Activated gamma-delta T cell treated with Interleukin-2 at 50 U/mL for 16 hours (primary cell): ENCODE data around the gene SLC40A1.

Experiments
- DNase-seq: peaks from one replicate; pipeline ENCODE4 v3.0.0-alpha.2; 2020

The SLC40A1 gene

DNA sequence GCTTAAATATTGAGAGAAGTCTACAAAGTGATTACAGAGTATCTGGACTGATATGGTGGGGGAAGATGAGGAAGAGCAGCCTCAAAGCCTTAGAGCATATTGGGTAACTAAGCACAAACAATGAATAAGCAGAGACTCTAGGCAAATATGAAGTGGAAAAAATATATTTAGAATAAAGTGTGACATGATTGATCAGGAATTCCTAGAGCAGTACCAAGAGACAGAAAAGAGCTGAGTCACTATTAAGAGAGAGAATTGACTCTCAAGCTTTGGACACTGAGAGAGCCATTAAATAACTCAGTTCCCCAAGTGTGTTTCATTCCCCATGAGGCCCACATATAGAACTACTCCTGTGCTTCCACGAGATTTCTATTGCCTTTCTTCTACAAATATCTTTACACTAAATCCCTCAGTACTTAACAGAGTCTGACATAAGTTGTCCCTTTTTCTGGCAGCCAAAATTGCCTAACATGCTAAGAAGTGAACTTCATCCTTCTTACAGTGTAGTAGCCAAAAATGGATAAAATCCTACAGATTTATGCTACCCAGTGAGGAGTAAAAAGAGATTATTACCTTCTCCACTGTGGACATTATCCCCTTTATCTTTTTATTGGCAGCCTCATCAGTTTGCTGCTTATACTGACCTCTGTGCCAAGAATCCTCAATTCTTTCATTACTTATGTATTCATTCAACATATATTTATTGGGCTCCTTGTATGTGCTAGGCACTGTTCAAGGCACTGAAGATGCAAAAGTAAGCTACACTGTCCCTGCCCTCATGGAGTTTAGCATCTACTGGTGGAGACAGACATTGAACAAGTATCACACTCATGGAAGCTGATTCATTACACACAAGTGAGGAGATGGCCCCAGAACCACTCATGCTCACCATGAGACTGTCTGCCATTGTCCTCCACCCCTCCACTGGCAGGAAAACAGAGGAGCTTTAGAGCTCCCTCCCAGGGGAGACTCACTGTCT, 45.4 kb downstream of the SLC40A1 start:
- no peak for DNase-seq

DNA sequence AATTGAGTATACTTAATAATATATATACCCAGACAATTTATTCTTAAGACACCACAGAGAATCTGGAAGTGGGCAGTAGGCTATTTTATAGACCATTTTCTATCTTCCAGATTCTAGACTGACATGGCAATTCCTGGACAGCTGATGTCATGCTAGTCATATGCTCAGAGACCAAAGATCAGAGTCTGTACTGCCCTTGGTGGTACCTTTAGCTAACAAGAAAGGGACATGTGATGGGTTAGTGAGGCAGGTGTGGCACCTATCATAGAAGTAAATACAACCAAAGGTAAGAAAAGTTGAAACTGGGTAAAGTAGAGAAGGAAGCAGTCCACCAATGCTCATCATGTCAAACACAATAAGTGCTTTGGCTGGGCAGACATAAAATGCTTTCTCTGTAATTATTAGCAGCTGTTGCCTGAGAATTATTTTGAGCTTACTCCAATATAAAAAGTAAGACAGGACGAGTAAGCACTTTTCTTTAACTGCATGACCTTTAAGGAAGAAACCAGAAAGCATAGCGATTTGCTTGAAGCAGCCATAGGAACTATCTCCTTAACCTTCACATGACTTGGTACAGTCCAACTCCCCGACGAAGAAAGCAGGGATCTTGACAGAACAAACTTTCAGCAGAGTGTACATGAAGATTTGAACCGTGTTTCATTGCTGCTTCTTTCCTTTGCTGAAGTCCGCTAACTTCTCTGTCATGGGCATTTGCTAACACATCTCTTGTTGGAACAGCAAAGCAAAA, 47.1 kb downstream of the SLC40A1 start:
- no peak for DNase-seq

DNA sequence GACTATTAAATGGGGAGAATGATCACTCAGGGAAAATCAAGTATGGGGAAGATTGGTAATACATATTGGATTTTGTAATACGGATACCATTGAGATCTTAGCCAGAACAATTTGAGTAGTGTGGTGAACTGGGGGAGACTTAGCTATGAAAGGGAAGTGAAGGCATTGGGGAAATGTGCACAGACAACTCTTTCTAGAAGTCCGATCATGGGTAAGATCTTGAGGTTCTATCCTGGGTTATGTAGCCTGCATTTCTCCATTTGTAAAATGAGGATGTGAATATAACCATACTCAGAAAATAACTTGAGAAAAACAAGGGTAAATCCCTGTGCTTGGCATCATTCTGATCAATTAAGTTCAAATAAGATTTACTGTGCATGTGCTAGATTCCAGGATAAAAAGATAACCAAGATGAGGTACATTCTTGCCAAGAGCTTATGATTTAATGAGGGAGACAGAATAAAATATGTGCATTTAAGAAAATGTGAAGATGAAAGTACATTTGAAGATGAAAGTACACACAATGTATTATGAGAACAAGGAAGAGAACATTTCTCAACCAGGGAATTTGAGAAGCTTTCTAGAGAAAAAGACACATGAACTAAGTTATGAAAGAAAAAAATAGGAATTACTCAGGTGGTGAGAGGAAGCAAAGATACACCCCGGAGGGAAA, 49.5 kb downstream of the SLC40A1 start:
- no peak for DNase-seq

DNA sequence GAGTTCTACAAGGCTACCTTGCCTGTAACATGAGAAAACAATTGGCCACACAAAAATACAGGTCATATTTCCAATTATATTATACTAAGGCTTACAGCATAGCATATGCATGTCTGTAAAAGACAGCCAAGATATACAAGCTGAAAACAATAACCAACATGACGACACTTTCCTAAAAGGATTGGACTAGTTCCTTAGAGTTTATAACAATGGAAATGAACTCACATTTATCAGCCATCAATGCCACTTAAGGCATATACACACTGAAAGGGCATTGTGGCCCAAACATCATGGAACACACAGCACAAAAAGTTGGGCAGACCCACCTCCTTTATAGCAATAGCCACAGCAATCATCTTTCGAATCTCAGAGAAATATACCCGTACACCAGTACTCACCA, 52.0 kb downstream of the SLC40A1 start:
- DNase-seq = no peak

DNA sequence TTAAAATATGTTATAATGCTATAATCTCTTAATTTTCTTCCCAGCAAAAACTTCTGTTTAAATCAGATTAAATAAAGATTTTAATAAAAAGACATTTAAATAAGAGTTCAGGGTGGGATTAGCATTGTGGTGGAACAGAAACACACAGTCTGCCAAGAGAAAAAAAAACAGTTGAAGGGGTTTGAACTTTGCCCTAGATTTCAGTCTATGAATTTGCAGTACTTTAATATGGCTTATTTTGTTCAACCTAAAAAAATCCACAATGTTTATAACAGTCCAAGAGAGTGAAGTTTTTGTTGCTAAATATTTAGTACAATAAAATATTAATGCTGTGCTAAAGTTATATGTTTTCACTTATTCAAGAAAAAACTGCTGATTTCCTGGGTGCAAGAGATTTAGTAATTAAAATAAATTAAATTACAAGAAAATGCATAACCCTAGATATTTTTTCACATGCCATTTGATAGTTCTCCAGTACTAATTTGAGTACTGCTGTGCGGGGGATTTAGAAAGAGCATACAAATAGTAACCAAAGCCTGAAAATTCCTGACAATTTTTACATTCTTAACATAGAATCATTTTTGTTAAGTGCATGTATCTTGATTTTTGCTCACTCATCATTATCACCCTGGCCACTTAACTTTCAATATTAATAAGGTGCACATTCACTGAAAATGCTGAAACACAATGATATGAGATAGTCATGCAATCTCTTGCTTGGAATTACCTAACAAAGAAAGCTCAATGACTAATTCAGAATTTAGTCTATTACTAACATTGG, 52.6 kb downstream of the SLC40A1 start:
- DNase-seq = no peak

DNA sequence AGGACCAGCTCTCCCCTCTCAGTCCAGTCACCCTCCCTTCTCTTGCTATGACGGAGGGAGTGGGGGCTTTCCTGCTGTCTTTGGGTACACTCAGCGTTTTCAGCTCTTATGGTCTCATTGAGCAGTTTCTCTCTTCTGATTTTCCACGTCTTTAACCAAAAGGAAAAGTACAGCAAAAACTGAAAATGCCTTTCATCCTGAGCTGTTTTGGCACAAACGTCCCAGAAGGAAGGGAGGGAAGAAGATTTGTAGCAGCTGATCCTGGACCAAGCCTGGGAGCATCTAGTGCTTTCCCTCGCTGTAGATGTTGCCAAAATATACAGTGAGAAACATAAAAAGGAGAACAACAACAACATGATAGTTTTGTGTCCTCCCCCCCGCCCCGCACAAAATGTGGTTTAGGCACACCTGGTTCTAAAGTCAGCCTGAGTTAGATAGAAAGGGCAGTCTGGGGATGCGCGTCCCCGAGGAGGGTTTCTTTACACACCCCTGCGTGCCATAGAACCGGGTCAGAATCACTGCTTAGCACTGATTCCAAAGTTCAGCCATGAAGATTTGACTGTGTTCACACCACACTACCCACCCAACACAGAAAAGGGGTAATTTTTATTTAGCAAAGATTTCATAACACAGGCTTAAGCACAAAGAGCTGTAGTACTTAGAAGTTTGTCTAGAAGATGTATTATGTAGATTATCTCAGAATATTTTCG, 53.4 kb downstream of the SLC40A1 start:
- no peak for DNase-seq

DNA sequence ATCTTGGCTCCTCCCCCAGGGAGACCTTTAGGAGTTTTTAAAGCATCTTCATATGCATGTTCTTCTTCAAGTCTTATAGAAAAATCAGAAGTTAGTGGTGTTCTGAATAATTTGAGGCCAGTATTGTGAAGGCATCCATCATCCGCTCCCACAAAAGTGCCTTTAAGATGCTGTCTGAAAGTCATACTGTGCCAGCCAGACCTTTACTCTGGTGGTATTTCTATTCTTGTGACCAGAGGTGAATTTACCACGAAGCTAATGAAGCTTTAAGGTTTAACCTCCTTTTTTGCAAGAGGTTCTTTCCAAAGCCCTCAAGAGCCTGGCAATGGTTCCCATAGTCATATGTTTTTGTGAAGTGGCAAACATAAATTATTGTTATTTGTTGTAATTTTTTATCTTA, 54.3 kb downstream of the SLC40A1 start:
- DNase-seq = no peak

DNA sequence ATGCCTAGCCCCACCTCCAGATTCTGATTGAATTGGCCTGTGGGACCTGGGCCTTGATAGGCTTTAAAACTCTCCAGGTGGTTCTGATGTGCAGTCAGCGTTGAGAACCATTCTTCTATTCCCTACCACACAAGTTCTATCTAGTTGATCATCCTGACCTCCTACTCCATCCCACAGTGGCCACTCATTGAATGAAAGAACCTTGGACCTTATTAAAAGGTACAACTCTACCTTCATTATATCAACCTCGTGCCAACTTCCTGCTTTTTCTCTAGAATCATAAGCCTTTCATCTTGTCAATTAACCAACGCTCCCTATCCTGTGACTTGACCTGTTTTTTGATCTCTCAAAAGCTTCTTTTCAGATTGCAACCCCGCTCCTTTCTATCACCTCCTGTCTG, 55.8 kb downstream of the SLC40A1 start:
- no peak for DNase-seq

DNA sequence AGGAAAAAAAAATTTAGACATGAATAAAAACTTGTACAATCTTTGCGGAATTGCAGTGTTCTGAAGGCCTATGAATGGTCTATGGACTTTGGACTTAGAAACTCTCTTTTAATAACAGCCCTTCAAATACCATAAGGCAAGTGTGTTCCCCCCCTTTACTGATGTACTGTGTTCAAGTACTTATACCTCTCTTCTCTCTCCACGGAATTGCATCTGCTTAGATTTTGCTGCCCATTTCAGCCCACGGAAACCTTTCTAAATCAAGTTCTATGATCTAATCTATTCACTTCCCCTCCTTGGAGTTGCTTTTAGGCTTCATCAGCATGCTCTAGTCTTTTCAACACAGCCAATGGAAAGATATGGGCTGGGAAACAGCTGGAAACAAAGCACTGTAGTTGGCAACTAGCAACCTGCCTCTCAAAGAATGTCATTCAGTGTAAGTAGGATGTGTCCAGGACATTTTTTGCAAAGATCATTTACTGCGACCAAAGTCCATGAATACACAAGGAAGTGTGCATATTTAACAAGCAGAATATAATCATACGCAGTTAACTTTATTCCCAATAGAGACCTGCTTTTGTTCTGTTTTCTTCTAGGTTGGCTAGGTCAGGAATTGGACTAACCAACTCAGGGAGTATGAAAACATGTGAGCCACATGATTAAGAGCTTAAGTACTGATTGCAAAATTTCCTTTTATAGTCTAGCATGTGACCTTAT, 58.0 kb downstream of the SLC40A1 start:
- no peak for DNase-seq

DNA sequence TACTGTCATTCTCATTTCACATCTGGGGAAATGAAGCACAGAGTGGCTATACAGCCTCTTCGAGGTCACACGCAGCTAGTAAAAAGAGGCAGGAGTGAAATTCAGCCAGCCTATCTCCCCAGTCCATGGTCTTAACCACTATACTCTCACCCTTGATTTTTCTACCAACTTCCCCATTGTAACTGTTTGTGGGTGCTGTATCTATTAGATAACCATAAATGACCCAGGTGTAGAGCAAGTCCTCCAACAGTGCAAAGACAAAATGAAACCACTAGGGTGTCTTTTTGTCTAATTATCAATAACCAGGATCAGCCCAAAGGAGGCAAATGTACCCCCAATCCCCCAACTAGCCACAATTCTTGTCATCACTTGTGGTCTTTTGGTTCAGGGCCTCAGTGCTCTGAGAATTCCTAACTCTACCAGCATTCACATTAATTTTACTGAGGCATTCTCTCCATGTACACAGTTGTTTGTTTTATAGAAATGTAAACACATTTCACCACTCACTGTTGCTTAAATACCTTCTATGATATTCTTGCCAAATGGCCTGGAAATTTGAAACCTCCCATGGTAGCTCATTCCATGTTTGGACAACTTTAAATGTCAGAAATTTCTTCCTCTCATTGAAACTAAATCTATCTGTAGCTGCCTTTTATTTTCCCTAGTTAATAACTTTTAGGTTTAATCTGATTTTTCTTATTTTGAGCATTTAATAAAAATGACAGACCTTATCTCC, 58.7 kb downstream of the SLC40A1 start:
- no peak for DNase-seq

DNA sequence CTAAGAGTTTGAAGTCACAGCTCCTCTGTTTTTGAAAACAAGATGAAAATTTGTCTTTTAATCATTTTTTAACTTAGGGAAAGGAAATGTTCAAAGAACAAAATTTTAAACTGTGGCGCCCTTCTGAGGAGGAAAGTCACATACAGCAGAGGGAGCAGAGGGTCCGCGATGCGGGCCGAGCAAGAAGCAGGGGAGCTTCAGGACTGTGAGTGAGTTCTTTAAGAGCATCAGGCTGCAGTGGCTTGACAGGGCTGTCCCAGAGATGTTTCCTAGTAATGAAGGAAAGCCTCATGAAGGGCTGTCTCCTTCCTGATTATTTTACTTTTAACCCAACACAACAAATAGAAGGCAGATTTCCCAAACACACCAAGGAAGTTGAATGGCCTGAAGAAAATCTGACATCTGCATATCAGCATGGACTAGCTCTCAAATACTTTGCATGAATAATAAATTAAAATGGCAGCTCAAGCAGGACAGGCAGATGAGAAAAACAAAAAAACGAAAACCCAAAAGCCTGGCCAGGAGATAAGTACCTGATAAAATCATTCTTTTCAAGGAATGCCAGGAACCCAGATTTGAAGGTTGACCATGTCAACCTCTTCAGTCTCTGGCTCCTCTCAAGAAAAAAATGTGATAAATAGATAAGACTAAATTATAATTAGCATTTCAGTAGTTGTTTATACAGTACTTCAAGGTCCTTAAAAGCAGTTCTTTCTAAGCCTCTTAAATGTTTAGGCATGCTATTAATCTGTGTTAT, 60.8 kb downstream of the SLC40A1 start:
- no peak for DNase-seq

DNA sequence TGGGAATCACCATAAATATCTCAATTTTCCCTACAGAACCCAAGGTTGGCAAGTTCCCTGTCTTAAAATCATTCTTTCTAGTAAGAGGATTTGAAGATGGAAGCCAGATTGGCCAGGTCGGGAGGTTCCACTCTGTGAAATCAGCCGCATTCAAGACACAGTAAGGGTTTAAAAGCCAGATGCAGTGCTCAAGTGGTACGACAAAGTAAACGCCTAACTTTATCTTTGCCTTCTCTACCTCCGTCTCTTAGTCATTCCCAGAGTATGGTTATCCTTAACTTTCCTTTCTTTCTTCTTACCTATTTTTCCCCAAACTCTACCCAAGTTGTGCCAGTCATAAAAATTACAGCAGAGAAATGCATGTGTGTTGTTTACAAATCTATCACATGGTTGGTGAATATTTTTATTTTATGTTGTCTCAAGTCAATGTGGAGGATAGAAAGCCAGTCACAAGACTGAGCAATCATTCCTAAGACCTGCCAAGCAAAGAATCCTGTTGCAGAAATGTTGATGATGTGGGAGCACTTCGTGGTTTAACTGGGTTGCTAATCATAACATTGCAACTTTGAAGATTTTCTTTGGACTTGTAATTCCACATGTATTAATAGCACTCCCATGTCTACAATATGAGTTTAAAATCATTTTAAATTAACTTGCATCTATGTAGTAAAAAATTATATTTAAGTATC, 62.6 kb downstream of the SLC40A1 start:
- no peak for DNase-seq

DNA sequence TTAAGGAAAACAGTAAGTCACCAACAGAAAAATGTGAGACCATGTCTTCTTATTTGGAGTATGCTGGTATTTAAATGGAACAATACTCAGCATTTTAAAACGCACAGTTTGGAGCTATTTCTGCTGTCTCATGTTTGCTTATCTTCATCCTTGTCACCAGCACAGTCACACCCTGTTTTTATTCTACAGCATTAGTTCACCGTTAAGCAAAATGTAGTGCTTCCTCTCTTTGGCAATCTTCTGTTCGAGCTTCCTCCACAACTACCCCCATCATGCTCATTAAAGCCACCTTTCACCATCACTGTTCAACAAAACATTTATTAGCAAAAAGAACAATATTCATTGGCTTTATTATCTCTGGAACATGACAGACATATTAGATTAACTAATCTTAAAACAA, 64.0 kb downstream of the SLC40A1 start:
- DNase-seq = no peak

DNA sequence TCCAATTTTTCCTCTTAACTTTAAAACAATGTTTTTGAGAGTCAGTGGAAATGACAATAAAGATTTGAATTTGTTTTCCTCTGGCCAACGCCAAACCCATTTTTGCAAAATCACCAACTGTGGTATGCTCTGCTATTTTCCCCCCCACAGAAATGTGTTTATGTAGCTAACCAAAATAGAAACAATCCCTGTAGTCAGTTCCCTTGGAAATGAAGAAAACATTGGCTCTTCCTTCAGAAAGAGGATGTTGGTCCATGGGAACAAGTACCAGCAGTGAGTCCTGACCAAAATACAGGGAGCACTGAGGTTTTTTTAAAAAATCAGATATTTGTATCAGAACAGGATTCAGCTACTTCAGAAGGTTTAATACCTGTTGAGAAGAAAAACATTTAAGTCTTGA, 65.3 kb downstream of the SLC40A1 start:
- no peak for DNase-seq

DNA sequence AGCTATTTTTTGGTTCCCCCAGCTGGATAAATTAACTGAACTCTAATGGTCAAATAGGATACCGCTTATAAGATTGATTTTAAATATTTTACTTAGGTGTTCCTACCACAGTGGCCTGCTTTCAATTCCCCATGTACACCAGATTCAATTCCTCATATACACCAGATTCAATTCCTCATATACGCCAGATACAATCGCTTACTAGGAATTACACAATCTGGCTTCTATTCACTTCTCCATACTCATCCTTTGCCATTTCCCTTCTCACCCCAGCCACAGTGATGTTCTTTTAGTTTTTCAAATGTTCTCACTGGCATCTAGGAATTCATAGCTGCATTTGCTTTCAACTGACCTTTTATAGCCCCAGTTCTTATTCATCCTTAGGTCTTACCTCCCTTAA, 66.5 kb downstream of the SLC40A1 start:
- no peak for DNase-seq

DNA sequence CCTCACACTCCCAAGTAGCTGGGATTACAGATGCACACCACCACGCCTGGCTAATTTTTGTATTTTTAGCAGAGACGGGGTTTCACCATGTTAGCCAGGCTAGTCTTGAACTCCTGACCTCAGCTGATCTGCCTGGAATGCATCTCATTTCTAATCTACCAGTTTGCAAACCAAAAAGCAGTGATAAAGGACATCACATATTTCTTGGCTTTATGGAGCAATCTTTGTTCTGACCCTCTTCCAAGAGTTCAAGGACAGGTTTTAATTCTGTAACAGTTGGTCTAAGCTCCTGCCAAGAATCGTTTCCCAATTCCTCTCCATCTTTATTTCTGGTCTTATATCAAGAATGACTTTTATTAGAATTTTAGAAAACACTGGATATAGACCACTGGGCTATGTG, 67.7 kb downstream of the SLC40A1 start:
- no peak for DNase-seq

DNA sequence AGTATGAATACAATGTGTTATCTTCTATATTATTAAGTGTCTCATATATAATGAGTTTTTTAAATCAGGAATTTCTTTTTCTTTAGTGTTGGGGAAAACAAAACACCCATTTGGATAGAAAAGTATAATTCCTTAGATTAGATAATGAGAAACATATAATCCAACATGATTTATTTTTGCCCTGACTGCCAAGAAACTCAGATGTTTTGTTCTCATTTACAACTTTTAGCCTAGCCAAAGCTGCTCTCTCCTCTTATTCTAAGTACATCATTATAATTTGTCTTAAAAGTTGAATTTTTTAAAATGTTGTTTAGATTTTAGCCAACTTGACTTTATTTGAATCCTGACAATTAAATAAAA, 68.6 kb downstream of the SLC40A1 start:
- DNase-seq = no peak

DNA sequence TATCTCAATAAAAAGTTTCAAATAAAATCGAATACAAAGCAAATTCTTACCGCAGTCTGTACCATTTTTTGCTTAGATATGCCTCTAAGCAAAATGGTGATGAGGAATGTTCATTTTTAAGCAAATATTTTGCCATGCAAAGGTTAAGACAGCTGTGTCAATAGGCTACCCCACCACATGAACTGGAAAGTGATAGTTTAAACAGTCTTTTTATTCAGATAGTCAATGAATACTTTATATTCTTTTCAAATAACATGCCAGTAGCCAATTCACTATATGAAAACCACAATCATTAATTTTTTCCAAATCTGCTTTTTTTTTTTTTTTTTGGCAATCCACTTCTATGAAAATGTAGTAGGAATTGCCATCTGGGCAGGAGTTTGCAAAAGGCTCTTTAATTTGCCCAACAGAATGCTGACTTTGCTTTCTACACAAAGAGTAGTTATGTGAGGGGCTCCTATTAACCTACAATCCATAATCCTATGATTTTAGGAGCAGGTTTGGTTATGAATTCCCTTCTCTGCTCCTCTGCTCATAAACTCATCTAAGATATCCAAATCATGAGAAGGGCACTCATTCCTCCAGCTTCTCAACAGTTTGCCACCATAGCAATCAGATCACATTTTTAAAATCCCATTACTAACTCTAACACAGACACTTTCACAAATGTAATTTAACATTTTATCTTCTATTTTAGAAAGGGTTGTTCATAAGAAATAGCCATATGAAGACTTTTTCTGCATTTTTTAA, 69.2 kb downstream of the SLC40A1 start:
- no peak for DNase-seq
